Sigmoid colon (tissue), 3 donors: ENCODE measurements around the gene ELAVL4.

ENCODE experiments used
- POLR2A ChIP-seq, 2 donors: fragments of 450-650 bp; IDR thresholded peaks; one replicate each; pipeline ENCODE4 v1.6.1; 2016; ENCODE audit warnings: antibody characterized with exemption in 2 of 2, mild to moderate bottlenecking in 2 of 2, moderate library complexity in 2 of 2
- TF ChIP-seq, protein P1 (sequence below), 4 experiments: fragments of 450-650 bp in 3 of 4; fragments of 200-600 bp in 1 of 4; IDR thresholded peaks; one replicate each; pipeline ENCODE4 v1.5.1; 2016 to 2019; ENCODE audit warnings: antibody characterized with exemption in 4 of 4, mild to moderate bottlenecking in 3 of 4, moderate library complexity in 2 of 4

DNA sequence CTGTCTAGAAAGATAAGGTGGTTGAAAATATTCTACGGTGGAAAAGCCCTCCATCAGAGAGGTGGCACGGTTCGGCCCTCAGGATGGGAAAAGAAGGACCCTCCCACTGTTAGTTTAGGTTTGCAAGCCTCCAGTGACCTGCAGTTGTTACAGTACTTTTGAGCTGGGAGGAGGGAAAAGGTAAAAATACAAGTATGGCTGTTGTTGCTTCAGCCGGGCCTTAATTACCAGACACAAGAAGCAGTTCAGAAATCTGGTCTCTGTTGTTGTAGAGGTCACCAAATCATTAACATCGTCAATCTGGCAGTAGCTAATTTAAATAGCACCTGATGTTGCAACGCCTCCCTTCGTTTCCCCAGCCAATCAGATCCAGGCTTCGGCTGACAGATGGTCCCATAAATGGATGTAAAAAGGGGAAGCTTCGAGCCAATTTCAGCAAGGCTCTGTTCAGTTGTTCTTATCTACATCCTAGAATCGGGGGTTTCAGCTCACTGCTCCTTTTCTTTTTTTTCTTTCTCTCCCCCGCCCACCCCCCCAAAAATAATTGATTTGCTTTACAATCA is at the start of gene ELAVL4:
- TF ChIP-seq, protein P1, sequence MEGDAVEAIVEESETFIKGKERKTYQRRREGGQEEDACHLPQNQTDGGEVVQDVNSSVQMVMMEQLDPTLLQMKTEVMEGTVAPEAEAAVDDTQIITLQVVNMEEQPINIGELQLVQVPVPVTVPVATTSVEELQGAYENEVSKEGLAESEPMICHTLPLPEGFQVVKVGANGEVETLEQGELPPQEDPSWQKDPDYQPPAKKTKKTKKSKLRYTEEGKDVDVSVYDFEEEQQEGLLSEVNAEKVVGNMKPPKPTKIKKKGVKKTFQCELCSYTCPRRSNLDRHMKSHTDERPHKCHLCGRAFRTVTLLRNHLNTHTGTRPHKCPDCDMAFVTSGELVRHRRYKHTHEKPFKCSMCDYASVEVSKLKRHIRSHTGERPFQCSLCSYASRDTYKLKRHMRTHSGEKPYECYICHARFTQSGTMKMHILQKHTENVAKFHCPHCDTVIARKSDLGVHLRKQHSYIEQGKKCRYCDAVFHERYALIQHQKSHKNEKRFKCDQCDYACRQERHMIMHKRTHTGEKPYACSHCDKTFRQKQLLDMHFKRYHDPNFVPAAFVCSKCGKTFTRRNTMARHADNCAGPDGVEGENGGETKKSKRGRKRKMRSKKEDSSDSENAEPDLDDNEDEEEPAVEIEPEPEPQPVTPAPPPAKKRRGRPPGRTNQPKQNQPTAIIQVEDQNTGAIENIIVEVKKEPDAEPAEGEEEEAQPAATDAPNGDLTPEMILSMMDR (IDR thresholded peaks at IDR 0.05): no peak
- TF ChIP-seq POLR2A (IDR thresholded peaks at IDR 0.05): no peak
